HG03025 (cell line): Measurements from ENCODE around the gene PCYOX1L.
A peak's percentile ranks its signal among the peaks of the same experiment; 100 is the strongest.

ENCODE experiments used
- ATAC-seq: cut with Tn5 transposase; IDR thresholded peaks from one replicate; pipeline ENCODE4 v1.9.1; 2021; ENCODE audit warnings: mild to moderate bottlenecking, moderate library complexity; ENCODE audit not compliant: unreplicated experiment, low FRiP score

Gene PCYOX1L

DNA sequence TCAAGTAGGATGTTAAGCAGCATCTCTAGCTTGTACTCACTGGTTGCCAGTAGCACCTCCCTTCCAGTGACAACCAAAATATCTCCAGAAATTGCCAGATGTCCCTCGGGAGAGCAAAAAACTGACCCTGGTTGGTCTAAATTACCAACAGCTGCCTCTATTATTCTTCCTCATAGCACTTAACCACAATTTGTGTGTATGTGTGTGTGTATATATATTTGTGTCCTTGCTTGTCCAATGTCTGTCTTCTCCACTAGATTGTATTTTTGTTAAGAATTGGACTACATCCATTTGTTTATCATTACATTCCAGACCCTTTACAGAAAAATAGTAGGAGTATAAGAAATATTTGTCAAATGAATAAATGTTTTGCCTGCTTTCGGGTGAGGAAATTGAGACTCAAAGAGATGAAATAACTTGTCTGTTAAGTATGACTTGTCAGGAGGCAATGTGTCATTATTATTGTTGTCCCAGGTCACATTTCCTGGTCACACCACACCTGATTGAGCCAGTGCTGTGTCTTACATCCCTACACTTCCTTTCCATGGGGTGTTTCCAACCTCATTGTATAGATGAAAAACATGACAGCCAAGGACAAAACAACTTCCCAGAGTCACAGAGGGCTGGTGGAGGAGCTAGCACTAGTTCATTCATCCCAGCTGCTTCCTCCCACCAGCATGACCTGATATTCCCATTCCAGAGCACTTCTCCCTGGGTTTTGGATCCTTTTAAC is 24.0 kb upstream of the PCYOX1L start:
- no peak for ATAC-seq

GRCh38 chr5:149337736-149338135 is 20.1 kb upstream of the PCYOX1L start:
- no peak for ATAC-seq

- ATAC-seq = no peak
These were observed 19.5 kb upstream of the PCYOX1L start for GRCh38 chr5:149338364-149338763.

GRCh38 chr5:149340920-149341319 is 16.9 kb upstream of the PCYOX1L start:
- ATAC-seq = no peak

GRCh38 chr5:149341876-149342275 is 16.0 kb upstream of the PCYOX1L start:
- no peak for ATAC-seq

DNA sequence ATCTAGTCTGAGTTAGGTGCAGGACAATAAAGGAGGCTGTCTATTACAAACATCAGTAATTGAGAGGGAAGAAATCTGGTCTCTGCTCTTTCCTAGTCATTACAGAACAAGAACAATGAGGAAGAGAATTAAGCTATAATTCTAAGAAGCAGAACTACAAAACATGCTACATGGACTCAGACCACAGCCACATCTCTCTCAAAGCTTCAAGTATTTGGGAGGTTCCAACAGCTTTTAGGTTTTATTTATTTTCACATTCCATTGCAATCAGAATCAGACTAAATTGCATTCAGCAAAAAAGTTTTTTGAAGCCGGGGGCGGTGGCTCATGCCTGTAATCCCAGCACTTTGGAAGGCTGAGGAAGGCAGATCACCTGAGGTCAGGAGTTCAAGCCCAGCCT is 13.7 kb upstream of the PCYOX1L start:
- ATAC-seq = no peak

- peak; percentile 97 for ATAC-seq
These were observed 12.5 kb upstream of the PCYOX1L start, which contains the start of gene GRPEL2 for GRCh38 chr5:149345147-149345891. Gene GRPEL2, plus strand, starts transcription at chr5:149345499. Its CDS starts 41 bp downstream, at chr5:149345540.

- ATAC-seq = peak; percentile 11
These were observed 12.0 kb upstream of the PCYOX1L start for GRCh38 chr5:149345892-149346222.

DNA sequence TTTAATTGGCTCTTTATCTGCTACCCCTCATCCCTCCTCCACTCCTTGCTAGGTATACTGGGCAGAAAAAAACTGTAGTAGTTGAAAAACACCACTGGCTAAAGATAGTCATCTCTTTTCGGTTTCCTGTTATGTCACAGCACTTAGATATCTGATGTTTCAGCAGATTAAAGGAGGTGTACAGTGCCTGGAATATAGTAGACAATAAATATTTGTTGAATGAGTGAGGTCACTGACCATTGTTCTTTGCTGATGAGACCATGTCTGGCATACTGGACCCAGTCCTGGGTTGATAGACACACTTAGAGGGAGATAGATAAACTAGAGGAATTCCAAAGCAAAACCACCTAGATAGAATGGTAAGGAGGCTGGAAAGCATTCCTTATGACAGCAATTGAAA is 9.3 kb upstream of the PCYOX1L start:
- no peak for ATAC-seq

- no peak for ATAC-seq
These were observed 8.5 kb upstream of the PCYOX1L start for GRCh38 chr5:149349382-149349781.

- no peak for ATAC-seq
These were observed 5.7 kb upstream of the PCYOX1L start for GRCh38 chr5:149352169-149352568.

DNA sequence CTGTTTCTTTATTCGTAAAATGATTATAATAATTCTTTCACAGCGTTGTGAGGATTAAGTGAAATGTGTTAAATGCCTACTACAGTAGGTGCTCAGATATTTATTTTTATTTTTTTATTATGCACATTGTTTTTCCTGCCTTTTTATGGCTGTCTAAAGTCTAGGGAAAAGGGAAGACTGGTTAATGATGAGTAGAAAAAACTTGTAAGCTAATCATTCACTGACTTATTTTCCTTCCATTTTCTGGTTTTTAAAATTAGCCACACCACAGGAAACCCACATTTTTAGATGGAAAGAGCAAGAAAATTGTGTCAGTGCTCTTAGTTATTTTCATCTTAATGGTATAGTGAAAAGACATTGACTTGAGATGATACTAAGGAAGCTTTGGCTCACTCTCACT is 3.9 kb upstream of the PCYOX1L start:
- ATAC-seq = no peak

DNA sequence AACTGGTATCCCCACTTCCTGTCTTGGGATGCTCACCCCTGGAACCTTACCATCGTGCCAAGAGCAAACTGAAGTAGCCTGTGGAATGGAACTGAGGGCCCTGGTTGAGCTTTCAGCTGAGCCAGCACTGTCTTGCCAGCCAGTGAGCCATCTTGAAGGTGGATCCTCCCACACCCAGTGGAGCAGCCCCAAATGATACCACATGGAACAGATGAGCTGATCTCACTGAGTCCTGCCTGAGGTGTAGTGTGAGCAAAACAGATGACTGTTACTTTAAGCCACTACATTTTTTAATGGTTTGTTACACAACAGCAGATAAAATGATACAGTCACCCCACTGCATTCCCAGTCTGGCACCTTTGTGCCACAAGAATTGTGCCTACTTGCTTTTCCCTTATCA is 2.2 kb upstream of the PCYOX1L start:
- no peak for ATAC-seq

- ATAC-seq = no peak
These were observed 1.5 kb upstream of the PCYOX1L start for GRCh38 chr5:149356391-149356790.

DNA sequence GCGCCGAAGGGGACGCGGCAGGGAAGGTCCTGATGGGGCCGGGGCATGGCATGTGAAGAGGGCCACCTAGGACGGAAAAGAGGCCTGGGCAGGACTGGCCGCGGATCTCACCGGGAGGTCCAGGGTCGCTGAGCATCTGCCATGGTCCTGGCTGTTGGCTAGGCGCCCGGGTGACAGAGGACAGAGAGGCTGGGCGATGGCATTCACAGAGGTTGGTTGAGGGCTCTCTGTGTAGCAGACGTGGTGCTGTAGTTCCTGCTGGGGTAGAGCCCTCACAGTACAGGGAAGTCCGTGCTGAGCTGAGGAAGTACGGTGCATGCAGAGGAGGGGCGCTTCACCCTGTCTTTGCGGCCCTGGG is 427 bp downstream of the PCYOX1L start:
- ATAC-seq = peak; percentile 19

DNA sequence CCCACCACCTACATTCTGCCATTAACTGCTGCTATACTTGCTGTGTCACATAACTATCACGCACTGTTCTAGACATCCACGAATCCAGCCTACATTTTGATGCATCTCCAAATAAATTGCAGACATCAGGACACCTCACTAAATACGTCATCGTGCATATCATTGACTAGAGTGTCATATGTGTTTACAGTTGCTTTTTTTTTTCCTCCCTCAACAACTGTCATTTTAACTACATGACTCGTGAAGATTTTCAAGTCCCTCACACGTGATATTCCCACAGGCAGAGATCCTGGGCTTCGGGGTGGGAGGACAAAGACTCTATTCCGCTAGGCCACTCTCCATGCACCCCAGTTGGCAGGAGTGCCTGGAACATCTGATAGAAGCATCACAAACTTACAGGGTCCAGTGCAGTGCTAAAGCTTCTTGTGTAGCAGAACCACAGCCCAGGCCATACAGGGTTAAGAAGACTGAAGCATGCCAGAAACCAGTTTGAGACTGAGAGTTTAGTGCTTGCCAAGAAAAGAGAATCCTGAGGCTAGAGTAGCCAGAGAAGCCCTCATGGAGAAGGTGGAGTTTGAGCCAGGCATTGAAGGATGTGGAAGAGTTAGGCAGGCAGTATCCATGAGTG is 1.1 kb downstream of the PCYOX1L start:
- ATAC-seq = no peak

GRCh38 chr5:149360272-149360671 is 2.4 kb downstream of the PCYOX1L start:
- ATAC-seq = no peak

- ATAC-seq = no peak
These were observed 4.7 kb downstream of the PCYOX1L start for GRCh38 chr5:149362541-149362940.

DNA sequence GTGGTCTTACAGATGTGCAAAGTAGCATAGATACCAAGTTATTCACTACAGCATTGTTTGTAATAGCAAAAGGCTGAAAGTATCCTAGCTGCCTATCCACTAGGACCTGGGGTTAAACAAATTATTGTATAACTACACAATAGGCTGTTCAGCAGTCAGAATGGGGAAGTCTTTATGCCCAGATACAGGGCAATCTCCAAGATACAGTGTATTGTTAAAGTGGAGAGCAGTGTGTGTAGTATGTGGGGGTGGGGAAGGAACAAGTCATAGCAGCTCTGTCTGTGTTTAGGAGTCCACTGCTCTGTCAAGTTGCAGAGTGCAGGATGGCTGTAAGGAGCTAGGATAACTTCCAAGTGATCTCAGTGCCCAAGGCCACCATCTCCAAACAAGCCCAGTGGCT is 5.5 kb downstream of the PCYOX1L start:
- ATAC-seq = no peak

GRCh38 chr5:149363936-149364335 is 6.1 kb downstream of the PCYOX1L start:
- ATAC-seq = no peak

DNA sequence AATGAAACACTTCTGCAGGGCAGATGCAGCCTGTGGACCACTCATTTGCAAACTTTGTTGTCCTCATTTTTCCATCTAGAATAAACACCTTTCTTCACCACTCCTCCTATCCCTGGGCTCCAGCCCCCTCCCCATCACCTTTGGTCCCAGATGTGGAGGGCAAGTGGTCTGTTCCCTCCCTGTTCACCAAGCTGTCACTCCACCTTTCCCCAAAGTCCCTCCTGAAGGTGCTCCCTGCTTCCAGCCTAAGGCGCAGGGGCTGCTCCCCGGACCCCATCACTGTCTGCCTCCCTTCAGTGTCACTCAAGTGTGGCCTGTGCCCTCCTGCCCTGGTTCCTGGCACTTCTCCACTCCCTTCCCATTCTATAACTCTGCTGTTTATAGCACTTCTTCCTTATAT is 6.9 kb downstream of the PCYOX1L start:
- no peak for ATAC-seq

DNA sequence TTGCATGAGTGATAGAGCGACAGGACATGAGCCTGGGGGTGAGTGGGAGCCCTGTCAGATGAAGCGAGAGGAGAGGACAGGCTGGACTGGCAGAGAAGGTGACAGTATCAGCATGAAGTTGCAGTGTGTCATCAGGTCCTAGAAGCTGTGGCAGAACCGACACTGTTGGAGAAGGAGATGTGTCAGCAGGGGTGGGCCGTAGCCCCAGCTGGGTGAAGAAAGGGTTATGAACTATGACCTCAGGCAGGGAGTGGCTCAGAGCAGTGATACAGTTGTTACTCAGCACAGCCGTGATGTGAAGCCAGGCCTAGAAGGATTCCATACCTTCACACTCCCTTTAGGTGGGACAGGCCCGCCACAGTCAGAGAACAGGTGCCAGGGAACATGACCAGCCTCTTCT is 7.6 kb downstream of the PCYOX1L start:
- ATAC-seq = no peak
